OCI-LY3 (cell line): ENCODE data around the gene PRRG3.

Experiments used
- EZH2phosphoT487 ChIP-seq: fragments of 200-600 bp; shearing (Covaris generic); IDR thresholded peaks from 2 replicates; pipeline ENCODE4 v1.6.1; 2018; ENCODE audit warnings: antibody characterized with exemption, mixed run types, low read depth
- TF ChIP-seq, protein P1 (sequence below): fragments of 200-600, 300-600 bp; sonication (generic); IDR thresholded peaks from 2 replicates; pipeline ENCODE4 v1.5.1; 2014; ENCODE audit warnings: antibody characterized with exemption, low read length, low read depth

GRCh38 chrX:151754047-151754429, 58.8 kb downstream of the PRRG3 start:
- TF ChIP-seq, protein P1, sequence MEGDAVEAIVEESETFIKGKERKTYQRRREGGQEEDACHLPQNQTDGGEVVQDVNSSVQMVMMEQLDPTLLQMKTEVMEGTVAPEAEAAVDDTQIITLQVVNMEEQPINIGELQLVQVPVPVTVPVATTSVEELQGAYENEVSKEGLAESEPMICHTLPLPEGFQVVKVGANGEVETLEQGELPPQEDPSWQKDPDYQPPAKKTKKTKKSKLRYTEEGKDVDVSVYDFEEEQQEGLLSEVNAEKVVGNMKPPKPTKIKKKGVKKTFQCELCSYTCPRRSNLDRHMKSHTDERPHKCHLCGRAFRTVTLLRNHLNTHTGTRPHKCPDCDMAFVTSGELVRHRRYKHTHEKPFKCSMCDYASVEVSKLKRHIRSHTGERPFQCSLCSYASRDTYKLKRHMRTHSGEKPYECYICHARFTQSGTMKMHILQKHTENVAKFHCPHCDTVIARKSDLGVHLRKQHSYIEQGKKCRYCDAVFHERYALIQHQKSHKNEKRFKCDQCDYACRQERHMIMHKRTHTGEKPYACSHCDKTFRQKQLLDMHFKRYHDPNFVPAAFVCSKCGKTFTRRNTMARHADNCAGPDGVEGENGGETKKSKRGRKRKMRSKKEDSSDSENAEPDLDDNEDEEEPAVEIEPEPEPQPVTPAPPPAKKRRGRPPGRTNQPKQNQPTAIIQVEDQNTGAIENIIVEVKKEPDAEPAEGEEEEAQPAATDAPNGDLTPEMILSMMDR, result no peak
- no peak for TF ChIP-seq EZH2phosphoT487
